SK-N-SH treated with all-trans-retinoic acid at 6 μM for 48 hours (cell line): ENCODE data around the gene EWSR1.
"Not testable (repeated sequence)": the region's sequence is repeated elsewhere in the genome, so short reads cannot be mapped to it uniquely, and the experiment has no call there.

ENCODE experiments used
- ATAC-seq: fragments of 200-7000 bp; cut with Tn5 transposase; 3 replicates; pipeline ENCODE4 v1.9.1; 2020; ENCODE audit warnings: mild to moderate bottlenecking, moderate library complexity
- BACH2 ChIP-seq: fragments of 250-450 bp; sonication (Bioruptor Pico); IDR thresholded peaks from 2 replicates; pipeline ENCODE4 v1.9.0; 2021; ENCODE audit warnings: mild to moderate bottlenecking, borderline replicate concordance
- CREB5 ChIP-seq: fragments of 250-450 bp; sonication (Bioruptor Pico); IDR thresholded peaks from 2 replicates; pipeline ENCODE4 v1.5.1; 2020; ENCODE audit warnings: low read depth, mild to moderate bottlenecking, moderate library complexity
- ESRRG ChIP-seq: fragments of 250-450 bp; sonication (Bioruptor Pico); IDR thresholded peaks from 2 replicates; pipeline ENCODE4 v1.6.1; 2021; ENCODE audit warnings: mild to moderate bottlenecking
- ISL1 ChIP-seq: fragments of 250-450 bp; sonication (Bioruptor Pico); IDR thresholded peaks from 2 replicates; pipeline ENCODE4 v2.1.2; 2022; ENCODE audit warnings: mild to moderate bottlenecking, moderate library complexity
- OSR1 ChIP-seq: fragments of 250-450 bp; sonication (Bioruptor Pico); IDR thresholded peaks from 2 replicates; pipeline ENCODE4 v1.8.0; 2022; ENCODE audit warnings: moderate library complexity, mild to moderate bottlenecking, inconsistent platforms
- POU6F1 ChIP-seq: fragments of 250-450 bp; sonication (Bioruptor Pico); IDR thresholded peaks from 2 replicates; pipeline ENCODE4 v1.8.0; 2021; ENCODE audit warnings: low read depth, mild to moderate bottlenecking, moderate library complexity, borderline replicate concordance
- PPARA ChIP-seq: fragments of 250-450 bp; sonication (Bioruptor Pico); IDR thresholded peaks from 2 replicates; pipeline ENCODE4 v1.5.0; 2020; ENCODE audit warnings: mild to moderate bottlenecking, borderline replicate concordance
- RARB ChIP-seq: fragments of 250-450 bp; sonication (Bioruptor Pico); IDR thresholded peaks from 2 replicates; pipeline ENCODE4 v1.8.0; 2021; ENCODE audit warnings: mild to moderate bottlenecking, moderate library complexity
- SNAI2 ChIP-seq: fragments of 250-450 bp; sonication (Bioruptor Pico); IDR thresholded peaks from 2 replicates; pipeline ENCODE4 v1.5.0; 2020; ENCODE audit warnings: mild to moderate bottlenecking, moderate library complexity
- TCF4 ChIP-seq: fragments of 250-450 bp; sonication (Bioruptor Pico); IDR thresholded peaks from 2 replicates; pipeline ENCODE4 v1.8.0; 2021; ENCODE audit warnings: mild to moderate bottlenecking, moderate library complexity, borderline replicate concordance
- ZC3H10 ChIP-seq: fragments of 250-450 bp; sonication (Bioruptor Pico); IDR thresholded peaks from 2 replicates; pipeline ENCODE4 v1.5.1; 2021; ENCODE audit warnings: mild to moderate bottlenecking, moderate library complexity
- ZFP3 ChIP-seq: fragments of 250-450 bp; sonication (Bioruptor Pico); IDR thresholded peaks from 2 replicates; pipeline ENCODE4 v1.5.0; 2020; ENCODE audit warnings: mild to moderate bottlenecking, moderate library complexity
- ZFP30 ChIP-seq: fragments of 450-650 bp; formaldehyde crosslinking; IDR thresholded peaks from 2 replicates; pipeline ENCODE4 v1.5.0; 2022; ENCODE audit warnings: mild to moderate bottlenecking, moderate library complexity
- ZNF70 ChIP-seq: fragments of 450-650 bp; formaldehyde crosslinking; IDR thresholded peaks from 2 replicates; pipeline ENCODE4 v1.5.0; 2020; ENCODE audit warnings: mild to moderate bottlenecking, moderate library complexity
- TF ChIP-seq, protein P1 (sequence below): fragments of 250-450 bp; sonication (Bioruptor Pico); IDR thresholded peaks from 2 replicates; pipeline ENCODE4 v1.5.0; 2020; ENCODE audit warnings: mild to moderate bottlenecking, moderate library complexity
- TF ChIP-seq, protein P2 (sequence below): fragments of 250-450 bp; sonication (Bioruptor Pico); IDR thresholded peaks from 2 replicates; pipeline ENCODE4 v1.5.1; 2021; ENCODE audit warnings: mild to moderate bottlenecking, moderate library complexity

The EWSR1 gene

GRCh38 chr22:29342577-29343312 is 74.7 kb downstream of the EWSR1 start:
- ATAC-seq: no peak
- TF ChIP-seq, protein P1, sequence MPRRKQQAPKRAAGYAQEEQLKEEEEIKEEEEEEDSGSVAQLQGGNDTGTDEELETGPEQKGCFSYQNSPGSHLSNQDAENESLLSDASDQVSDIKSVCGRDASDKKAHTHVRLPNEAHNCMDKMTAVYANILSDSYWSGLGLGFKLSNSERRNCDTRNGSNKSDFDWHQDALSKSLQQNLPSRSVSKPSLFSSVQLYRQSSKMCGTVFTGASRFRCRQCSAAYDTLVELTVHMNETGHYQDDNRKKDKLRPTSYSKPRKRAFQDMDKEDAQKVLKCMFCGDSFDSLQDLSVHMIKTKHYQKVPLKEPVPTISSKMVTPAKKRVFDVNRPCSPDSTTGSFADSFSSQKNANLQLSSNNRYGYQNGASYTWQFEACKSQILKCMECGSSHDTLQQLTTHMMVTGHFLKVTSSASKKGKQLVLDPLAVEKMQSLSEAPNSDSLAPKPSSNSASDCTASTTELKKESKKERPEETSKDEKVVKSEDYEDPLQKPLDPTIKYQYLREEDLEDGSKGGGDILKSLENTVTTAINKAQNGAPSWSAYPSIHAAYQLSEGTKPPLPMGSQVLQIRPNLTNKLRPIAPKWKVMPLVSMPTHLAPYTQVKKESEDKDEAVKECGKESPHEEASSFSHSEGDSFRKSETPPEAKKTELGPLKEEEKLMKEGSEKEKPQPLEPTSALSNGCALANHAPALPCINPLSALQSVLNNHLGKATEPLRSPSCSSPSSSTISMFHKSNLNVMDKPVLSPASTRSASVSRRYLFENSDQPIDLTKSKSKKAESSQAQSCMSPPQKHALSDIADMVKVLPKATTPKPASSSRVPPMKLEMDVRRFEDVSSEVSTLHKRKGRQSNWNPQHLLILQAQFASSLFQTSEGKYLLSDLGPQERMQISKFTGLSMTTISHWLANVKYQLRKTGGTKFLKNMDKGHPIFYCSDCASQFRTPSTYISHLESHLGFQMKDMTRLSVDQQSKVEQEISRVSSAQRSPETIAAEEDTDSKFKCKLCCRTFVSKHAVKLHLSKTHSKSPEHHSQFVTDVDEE (CRISPR knock-in tag): no peak
- TF ChIP-seq, all 23 proteins: peak for 0

DNA sequence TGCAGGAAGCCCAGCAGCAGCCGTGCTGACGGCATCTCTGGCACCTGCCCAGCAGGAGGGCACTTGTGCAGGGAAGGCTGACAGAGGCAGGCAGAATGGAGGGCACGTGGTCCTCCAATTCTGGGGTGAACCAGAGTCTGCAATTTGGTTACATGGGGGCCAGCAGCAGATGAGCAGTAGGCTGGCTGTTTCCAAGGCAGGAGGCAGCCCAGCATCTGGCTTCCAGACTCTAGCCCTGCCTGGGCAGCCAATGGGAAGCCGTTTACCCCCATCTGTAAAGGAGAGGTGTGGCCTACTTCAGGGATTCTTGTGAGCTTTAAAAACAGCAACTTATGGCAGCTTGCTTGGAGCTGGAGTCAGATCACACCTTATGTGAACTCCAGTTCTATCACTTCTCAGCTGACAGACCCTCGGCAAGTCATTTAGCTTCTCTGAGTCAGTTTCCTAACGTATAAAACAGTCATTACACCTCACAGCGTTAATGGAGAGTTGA is 75.3 kb downstream of the EWSR1 start:
- TF ChIP-seq PPARA (no peak), TCF4 (CRISPR knock-in tag) (peak; percentile 80; the same call in 1 of the 2 replicates), ZNF70 (no peak), ZFP30 (no peak)
- ATAC-seq: peak; percentile 85

DNA sequence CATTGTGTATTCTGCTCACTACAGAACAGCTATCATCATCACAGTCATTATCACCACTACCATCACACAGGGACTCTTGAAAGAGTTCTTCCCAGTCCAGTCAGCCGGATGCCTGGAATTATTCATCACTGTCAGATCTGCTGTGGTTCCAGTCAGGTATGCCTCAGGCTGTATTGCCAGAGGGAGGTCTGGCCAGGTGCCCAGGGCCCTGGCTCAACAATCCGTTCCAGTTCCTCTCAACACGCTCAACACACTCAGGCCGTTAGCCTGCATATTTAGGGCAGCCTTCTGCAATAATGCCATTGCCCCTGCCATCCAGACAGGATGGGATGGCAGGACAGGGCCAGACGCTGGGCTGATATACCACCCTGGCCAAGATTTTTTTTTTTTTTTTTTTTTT is 76.1 kb downstream of the EWSR1 start:
- no peak for TF ChIP-seq ESRRG (CRISPR knock-in tag)
- TF ChIP-seq, protein P1 (CRISPR knock-in tag): peak; percentile 78
- no peak for TF ChIP-seq OSR1 (CRISPR knock-in tag)
- peak; percentile 12; the same call in 1 of the 2 replicates for TF ChIP-seq CREB5
- 0 out of 2 replicates have a peak, but pooled peaks have one; percentile 27 for TF ChIP-seq ZFP3 (CRISPR knock-in tag)
- peak; percentile 38; the same call in 1 of the 2 replicates for TF ChIP-seq ISL1 (CRISPR knock-in tag)
- no peak for TF ChIP-seq SNAI2 (CRISPR knock-in tag)
- no peak for TF ChIP-seq RARB (CRISPR knock-in tag)
- peak; percentile 84 for ATAC-seq

- not testable (repeated sequence) for ATAC-seq
Measured at GRCh38 chr22:29344889-29345288, 76.8 kb downstream of the EWSR1 start.

DNA sequence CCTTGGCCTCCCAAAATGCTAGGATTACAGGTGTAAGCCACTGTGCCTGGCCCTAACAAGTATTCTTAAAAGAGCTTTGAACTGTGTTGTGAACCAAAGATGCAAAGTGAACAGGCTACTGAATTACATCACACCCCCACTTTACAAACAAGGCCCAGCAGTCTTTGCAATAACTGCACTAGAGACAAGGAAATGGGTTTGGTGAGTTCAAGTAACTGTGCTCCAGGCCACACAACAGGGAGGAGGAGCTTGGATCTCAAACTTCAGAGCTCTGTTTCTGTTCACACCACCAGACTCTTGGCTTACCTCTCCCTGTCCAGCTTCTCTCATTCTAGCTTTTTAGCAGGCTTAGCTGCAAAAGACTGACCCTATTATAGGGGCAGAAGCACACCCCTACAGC is 77.9 kb downstream of the EWSR1 start:
- ATAC-seq: no peak
- TF ChIP-seq BACH2 (CRISPR knock-in tag) (no peak), ESRRG (CRISPR knock-in tag) (no peak), POU6F1 (CRISPR knock-in tag) (no peak), ZC3H10 (no peak)
- TF ChIP-seq, protein P2, sequence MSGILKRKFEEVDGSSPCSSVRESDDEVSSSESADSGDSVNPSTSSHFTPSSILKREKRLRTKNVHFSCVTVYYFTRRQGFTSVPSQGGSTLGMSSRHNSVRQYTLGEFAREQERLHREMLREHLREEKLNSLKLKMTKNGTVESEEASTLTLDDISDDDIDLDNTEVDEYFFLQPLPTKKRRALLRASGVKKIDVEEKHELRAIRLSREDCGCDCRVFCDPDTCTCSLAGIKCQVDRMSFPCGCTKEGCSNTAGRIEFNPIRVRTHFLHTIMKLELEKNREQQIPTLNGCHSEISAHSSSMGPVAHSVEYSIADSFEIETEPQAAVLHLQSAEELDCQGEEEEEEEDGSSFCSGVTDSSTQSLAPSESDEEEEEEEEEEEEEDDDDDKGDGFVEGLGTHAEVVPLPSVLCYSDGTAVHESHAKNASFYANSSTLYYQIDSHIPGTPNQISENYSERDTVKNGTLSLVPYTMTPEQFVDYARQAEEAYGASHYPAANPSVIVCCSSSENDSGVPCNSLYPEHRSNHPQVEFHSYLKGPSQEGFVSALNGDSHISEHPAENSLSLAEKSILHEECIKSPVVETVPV (CRISPR knock-in tag): no peak
- TF ChIP-seq, all 23 proteins: peak for 0
